NCI-H128 (cell line): ENCODE measurements around the gene KCNQ1OT1.

Experiments used
- DNase-seq: peaks from one replicate; lab custom pipeline; 2025; ENCODE audit not compliant: unreplicated experiment; lab: John Stamatoyannopoulos, UW

KCNQ1OT1 gene

DNA sequence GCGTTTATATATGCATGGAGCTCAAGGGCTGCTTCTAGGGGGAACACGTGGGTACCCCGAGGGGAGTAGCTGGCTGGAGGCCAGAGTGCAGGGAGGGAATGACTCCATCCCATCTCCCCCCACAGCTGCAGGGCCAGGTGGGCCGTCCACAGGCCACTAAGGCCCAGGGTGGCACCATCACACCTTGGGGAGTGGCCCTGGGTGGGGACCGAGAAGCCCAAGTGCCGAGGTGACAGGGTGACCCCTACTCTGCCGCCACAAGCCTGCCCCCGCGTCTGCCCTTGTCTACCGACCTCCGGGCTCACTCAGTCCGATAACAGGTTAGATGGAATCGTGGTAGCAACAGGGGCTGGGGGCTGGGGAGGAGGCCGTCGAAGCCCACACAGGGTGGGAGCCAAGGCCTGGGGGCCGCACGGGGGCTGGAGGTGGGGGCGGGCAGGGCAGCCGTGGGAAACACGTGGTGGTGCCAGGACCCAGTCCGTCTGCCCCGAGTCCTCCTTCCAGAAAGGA is 125.7 kb downstream of the KCNQ1OT1 start:
- DNase-seq, result no peak

DNA sequence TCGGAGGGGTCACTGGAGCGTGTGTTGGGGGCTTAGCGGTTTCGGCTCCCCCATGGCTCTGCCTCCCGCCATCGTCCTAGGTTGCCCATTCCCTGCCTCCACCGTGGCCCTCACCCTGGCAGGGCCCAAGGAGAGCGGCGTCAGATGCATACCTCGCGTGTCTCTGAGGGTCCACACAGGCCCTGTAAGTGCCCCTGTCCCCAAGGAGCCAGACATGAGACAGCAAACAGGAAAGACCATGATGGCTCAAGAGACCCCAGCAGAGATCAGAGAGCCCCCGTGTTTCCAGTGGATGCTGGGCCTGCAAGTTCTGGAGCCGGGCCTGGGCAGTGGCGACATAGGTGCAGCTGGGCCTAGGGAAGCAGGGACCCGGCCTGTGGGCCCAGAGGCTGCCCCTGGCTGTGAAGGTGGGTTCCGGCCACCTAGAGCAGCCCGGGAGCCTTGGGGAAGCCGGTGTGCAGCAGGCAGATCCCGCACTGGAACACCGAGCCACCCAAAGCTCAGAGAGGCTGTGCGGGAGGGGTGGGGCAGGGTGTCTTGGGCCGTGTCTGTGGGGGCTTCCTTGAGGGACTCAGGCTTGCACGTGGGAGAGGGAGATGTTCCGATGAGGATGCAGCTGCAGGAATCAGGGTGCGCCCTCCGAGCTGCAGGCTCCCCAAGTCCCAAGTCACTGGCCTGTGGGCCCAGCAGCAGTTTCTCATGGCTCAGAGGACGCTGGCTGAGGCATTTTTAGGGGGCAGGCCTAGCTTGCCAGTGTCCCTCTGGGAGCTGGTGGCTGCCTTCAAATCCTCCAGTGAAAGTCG is 126.4 kb downstream of the KCNQ1OT1 start:
- no peak for DNase-seq

DNA sequence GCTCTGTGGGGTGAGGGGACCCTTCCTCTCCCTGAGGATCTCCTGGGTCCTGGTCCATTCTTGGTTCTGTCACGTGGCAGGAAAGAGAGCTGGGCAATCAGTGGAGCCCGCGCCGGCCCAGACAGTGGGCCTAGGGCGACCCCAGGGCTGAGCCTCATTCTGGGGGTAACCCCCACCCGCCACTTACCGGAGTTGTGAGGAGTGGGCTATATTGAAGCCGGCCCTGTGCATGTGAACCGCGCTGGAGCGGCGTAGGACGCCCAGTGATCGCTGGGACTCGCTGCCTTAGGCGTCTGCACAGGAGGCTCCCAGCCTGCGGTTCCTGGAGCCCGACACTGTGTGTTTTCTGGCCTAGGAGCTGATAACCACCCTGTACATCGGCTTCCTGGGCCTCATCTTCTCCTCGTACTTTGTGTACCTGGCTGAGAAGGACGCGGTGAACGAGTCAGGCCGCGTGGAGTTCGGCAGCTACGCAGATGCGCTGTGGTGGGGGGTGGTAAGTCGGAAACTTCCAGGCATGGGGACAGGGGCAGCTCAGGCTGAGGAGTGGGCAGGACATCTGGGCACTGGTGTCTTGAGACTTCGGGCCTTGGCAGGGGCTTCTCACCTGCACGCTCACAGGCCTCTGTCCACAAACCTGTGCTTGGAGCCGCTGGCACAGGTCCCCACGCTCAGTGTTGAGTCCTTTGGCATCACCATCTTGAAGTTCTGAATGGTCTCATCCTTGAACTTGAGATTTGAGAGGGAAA is 127.1 kb downstream of the KCNQ1OT1 start:
- no peak for DNase-seq

DNA sequence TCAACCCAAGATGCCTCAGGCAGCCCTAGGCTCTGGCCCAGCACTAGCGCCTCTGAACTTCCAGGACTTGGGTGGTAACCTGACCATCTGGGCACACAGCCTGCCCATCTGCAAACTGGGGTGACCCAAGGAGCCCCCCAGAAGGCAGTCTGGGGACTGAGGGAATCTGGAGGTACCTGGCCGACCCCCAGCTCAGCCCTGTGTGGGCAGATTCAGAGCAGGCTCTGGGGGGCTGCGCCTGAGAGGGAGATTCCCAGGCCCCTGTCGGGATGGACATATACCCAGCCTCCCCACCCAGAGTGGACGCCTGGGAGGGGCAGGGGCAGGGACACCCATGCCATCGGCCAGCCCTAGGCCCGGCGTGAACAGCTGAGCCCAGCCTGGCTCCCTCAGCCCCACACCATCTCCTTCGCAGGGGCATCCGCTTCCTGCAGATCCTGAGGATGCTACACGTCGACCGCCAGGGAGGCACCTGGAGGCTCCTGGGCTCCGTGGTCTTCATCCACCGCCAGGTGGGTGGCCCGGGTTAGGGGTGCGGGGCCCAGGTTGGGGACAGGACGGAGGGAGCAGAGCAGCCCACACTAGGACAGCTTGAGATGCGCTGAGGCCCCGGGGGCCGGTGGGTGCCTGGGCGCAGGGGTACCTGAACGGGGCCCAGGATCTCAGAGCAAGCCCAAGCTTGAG is 128.1 kb downstream of the KCNQ1OT1 start:
- no peak for DNase-seq

DNA sequence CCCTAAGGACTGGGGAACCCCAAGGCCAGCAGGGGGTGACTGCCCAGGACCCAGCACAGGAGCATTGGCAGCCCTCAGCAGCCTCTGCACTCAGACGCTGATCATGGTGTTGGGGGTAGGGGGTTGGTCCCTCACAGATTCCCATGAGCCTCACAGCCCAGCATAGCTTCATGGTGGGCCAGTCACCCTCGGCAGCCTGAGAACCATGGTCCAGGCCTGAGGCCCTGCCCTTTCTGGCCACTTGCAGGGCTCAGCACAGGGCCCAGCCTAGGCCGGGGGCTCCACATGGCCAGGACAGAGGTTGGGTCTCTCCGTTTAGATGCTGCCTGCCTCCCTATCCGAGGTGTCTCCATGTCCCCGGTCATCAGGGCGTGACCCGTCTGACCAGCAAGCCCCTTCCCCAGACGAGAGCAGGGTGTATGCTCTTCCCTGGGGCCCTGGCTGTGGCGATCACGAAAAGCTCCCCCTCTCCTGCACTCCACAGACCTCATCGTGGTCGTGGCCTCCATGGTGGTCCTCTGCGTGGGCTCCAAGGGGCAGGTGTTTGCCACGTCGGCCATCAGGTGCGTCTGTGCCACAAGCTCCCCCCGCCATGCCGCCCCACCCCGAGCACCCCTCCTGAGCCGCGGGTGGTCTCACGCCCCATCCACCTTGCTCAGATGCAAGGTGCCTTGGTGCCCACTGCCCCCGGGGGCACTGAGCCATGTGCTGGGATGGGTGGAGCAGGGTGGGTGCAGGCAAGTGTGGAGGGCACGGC is 128.8 kb downstream of the KCNQ1OT1 start:
- DNase-seq, result no peak

DNA sequence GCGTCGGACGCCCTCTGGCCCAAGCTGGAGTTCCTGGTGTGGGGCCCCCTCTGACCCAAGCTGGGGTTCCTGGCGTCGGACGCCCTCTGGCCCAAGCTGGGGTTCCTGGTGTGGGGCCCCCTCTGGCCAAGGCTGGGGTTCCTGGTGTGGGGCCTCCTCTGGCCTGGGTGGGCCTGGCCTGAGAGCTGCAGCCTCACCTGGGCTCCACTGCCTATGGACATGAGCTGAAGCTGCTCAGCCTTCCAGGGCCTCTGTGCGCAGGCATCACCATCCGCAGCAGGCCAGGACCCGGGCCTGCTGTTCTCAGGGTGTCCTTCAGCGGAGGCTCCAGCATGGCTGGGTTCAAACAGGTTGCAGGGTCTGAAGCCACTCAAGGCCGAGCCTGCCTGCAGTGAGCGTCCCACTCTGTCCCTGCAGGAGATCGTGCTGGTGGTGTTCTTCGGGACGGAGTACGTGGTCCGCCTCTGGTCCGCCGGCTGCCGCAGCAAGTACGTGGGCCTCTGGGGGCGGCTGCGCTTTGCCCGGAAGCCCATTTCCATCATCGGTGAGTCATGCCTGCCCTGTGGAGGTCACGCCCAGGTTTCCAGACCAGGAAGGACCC is 129.5 kb downstream of the KCNQ1OT1 start:
- no peak for DNase-seq

DNA sequence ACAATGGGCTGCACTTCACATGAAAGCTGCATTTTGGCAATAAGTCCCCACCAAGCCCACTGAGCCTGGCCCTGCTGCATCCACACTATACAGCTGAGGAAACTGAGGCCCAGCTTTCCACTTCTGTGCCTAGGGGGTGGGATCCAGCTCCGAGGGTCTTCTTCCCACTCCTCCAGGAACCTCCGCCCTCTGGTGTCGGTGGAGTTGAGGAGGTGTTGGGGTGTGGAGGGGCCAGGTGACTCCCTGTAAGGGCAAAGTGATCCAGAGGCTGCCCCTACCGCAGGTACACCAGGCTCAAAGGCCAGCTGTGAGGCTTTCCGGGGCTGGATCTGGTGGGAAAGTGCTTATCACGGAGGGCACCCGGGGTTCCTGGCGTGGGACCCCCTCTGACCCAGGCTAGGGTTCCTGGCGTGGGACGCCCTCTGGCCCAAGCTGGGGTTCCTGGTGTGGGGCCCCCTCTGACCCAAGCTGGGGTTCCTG is 130.0 kb downstream of the KCNQ1OT1 start:
- no peak for DNase-seq

DNA sequence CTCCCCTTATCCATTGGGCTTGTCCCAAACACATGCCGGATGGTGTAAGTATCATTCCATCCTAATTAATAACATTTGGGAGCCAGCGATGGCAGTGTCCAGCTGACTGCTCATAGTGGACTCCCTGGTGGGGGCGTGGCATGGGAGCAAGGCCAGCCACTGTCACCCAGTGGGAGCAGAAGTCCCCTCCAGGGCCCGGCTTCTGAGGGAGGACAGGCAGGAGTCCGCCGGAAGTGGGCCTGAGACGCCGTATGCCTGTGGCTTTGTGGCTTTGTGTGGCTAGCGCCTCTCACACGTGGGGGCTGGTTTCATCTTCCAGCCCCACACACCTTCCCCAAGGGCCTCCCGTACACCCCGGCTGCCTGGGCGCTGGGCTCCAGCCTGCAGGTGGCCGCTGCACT is 130.5 kb downstream of the KCNQ1OT1 start:
- DNase-seq, result no peak

DNA sequence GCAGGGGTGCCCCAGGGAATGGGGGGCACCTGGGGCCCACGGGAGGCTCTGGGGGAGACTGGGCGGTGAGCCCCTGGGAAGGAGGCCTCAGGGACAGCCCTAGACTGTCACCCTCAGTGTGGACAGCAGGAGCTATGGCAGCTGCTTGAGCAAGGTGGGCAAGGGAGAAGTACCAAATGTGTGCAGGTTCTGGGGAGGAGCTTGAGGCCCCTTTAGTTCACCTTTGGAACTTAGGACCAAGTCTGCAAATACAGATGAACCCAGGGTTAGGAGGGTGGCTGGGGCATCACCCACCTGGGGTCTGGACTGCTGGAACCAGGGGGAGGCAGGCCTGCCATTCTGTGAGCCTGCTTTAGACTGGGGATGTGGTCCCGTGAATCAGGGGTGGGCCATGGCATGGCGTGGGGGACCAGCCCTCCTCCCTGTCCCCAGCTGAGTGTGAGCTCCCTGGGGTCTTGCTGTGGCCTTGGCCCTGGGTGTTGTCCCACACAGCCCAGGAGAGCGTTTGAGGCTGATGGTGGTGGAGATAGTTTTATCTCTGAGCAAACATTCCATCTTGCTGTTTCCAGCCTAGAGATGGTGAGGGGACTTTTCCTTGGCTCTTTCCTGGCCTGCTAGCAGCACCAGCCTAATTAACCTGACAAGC is 132.6 kb downstream of the KCNQ1OT1 start:
- no peak for DNase-seq

DNA sequence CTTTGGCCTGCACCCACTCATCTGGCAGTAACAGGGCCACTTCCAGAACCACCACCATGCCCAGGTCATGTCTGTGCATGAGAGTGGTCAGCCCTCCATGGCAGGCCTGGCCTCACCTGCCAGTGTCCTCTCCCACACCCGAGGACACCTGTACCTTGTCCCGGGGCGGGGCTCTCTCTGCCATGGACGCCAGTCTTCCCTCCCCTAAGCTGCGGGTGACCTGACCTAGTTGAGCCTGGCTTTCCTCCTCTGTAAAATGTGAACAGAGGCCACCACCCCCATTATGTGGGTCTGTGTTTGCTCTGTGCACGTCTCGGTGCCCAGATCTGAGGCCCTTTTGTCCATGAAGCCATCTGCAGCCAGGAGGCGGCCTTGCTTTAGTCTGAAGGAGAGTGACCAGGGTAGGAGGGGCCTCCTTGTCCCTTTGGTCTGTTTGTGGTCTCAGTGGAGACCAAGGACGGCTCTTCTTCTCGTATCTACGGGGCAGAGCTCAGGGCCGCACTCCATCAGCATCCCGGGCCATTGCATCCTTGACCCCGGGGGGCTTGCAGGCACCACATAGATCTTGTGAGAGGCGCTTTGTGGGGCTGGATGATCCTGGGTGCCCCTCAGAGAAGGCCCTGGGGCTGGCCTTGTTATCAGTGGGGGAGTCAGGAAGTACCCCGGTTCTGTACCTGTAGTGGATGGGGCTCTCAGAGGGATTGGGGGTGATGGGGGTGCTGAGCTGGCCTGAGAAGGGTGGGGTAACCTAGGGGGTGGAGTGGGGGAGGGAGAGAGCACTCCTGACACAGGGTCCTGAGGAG is 133.4 kb downstream of the KCNQ1OT1 start:
- DNase-seq, result no peak

DNA sequence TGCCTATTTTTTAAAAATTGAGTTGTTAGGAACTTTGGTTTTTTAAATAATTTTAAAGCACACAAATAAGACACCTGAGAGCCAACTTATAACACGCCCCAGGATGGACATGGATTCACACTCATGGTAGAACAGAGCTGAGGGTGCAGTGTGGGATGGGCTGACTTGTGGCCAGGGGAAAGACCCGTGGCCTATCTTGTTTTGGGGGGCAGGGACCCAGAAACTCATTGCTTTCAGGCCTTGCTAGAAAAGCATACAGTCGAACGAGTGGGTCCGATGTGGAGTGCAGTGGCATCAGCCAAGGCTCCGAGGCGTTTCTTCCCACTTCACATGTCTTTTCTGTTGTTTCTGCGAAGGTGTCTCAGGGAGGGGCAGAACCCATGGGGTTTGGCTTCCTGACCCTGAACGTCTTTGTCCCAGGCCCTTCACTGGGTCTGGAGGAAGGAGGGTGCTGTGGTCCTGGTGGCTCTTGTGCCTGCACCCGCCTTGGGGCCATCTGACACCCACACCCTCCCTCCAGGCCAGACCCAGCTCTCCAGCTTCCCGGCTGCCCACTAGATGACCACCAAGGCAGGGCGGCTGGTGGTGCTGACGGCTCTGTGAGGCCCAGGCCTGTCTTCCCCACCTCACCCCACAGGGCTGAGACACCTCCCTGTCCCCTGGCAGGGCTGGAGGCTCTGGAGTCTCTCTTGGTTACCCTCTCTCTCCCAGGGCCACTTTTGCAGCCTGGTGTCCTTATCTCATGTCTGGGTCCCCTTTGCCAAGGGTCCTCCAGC is 134.2 kb downstream of the KCNQ1OT1 start:
- DNase-seq, result no peak

DNA sequence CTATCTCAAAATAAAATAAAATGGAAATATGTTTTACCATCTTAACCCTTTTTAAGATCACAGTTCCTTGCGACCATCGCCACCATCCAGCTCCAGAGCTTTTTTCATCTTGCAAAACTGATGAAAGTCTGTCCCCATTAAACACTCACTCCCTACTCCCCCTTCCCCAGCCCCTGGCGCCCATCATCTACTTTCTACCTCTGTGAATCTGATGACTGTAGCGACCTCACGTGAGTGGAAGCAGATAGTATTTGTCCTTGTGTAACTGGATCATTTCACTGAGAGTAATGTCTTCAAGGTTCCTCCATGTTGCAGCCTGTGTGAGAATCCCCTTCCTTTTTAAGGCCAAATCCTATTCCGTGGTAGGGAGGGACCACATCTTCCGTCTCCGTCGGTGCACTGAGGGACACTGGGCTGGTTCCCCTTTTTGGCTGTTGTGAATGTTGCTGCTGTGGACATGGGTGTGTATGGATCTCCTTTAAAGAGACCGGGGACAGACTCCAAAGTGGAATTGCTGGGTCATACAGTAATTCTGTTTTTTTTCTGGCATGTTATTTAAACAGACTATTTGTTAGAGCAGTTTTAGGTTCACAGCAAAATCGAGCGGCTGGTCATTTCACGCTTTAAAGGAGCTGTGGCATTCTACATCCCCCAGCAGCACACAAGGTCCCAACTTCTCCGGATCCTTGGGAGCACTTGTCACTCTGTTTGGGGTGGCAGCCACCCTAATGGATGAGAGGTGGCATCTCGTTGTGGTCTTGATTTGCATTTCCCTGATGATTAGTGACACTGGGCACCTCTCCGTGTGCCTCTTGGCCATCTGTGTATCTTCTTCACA is 135.0 kb downstream of the KCNQ1OT1 start:
- DNase-seq, result no peak

DNA sequence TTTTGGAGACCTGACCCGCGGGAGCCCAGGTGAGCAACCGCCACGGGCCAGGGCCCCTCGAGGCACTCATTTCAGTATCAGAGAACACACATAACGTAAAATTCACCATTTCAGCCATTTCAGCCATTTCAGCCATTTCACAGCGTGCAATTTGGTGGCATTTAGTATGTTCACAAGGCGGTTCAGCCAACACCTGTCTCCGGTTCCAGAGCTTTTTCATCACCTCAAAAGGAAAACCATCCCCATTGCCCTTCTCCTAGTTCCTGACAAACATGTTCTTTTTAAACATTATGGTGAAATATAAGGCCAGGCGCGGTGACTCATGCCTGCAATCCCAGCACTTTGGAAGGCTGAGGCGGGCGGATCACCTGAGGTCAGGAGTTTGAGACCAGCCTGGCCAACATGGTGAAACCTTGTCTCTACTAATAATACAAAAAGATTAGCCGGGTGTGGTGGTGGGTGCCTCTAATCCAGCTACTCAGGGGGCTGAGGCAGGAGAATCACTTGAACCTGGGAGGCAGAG is 135.7 kb downstream of the KCNQ1OT1 start:
- no peak for DNase-seq

DNA sequence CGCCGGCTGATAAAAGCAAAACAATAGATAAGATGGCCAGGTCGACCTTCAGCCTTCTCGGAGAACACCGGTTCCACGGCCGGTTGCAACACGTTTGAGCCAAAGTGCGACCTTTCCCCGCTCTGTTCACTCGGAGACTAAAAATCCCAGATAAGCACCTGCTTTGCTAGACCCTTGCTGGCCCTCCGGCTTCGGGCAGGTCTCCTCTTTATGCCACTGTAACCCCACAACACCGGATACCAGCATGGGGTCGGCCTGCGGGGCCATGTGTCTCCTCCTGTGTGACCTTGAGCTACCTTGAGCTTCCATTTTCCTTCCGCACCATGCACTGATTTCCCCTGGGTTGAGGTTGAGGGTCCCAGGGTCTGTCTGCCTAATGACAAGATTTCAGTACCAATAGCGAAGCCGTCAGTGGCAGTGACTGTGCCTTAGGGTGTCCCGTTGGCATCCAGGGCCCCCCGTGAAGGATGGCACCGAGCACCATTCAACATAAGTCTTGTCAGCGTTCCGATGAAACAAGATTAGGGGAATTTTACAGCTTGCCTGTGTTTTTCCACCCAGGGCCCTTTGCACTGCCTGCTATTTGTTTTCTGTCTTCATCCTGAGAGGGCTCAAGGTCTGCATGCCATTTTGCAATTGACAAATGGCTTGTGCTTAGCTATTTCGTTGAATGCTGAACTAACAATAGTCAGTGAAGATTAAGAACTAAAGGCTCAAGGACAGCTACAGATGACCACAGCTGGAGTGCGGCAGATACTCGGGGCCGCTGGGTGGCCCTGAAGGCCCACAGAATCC is 136.4 kb downstream of the KCNQ1OT1 start:
- DNase-seq, result no peak

DNA sequence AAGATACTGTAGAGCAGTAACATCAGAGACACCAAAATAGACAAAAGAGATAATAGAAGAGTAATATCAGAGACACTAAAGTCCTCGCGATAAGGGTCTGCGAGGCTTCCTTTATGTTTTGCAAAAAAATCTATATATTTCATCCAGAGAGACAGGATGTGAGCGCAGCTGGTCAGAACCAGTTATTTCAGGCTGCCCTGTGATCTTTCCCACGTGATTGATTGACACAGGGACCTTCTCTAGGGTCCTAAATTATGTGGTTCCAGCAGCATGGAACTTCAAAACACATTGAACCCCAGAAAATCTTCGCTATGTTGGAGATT is 136.9 kb downstream of the KCNQ1OT1 start:
- DNase-seq, result no peak

DNA sequence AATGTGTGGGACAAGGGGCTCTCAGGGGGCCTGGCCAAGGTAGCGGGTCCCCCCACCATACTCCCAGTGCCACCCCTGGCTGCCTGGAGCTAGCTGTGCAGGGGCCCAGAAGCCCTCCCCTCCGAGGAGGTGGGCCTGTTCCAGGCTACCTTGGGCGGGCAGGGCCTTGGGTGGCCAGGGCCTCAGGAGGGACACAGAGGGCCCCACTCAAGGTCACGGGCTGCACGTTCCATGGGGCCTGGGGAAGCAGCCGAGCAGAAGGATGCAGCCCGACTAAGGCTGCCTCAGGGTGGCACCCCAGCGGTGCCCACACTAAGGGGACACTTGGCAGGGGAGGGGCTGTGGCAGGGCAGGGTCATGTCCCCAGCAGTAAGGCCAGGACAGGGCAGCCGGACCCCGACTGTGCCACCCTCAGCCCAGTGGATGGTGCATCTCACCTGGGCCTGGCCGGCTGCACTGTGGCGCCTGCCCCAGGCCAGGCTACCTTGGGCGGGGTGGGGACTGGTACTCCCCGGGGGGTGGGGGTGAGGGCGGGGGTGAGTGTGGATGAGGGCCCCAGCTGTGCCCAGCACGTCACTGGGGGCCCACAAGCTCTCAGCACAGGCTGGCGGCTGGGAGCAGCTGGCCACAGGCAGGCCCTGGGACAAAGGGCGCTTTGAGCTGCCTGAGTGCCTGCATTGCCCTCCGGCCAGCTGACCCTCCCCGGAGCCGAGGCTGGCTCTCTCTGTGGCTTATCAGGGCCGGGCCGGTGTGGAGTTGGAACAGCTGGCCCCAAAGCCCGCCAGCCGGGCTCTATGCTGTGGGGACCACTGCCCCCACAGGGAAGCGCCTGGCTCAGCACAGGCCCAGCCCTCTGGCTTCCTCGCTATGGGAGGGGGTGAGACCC is 137.9 kb downstream of the KCNQ1OT1 start:
- DNase-seq, result no peak
